HG03103 (cell line): ENCODE measurements around the gene RGS19.
"Not testable (repeated sequence)": the region's sequence is repeated elsewhere in the genome, so short reads cannot be mapped to it uniquely, and the experiment has no call there.

Experiments
- ATAC-seq: cut with Tn5 transposase; IDR thresholded peaks from one replicate; pipeline ENCODE4 v1.9.1; 2021; ENCODE audit warnings: low read depth; ENCODE audit not compliant: unreplicated experiment

RGS19 gene

GRCh38 chr20:64079273-64080012 lies at the start of gene RGS19:
RGS19 (minus strand) TSS chr20:64079518; CDS start chr20:64076886, 2,632 bp downstream.
- peak; percentile 33 for ATAC-seq

- ATAC-seq = not testable (repeated sequence)
Observed at GRCh38 chr20:64123517-64123916, 44.2 kb upstream of the RGS19 start.

- not testable (repeated sequence) for ATAC-seq
Observed at GRCh38 chr20:64122927-64123326, 43.6 kb upstream of the RGS19 start.

GRCh38 chr20:64121586-64121985 lies 42.3 kb upstream of the RGS19 start:
- ATAC-seq = no peak

GRCh38 chr20:64119681-64120341 lies 40.5 kb upstream of the RGS19 start:
- ATAC-seq = no peak

- ATAC-seq = no peak
Observed at GRCh38 chr20:64119301-64119680, 40.0 kb upstream of the RGS19 start.

- not testable (repeated sequence) for ATAC-seq
Observed at GRCh38 chr20:64117432-64117777, 38.1 kb upstream of the RGS19 start.

- ATAC-seq = no peak
Observed at GRCh38 chr20:64116541-64117431, 37.5 kb upstream of the RGS19 start.

GRCh38 chr20:64116016-64116415 lies 36.7 kb upstream of the RGS19 start:
- no peak for ATAC-seq

GRCh38 chr20:64115171-64115911 lies 36.0 kb upstream of the RGS19 start:
- no peak for ATAC-seq

GRCh38 chr20:64114356-64114971 lies 35.1 kb upstream of the RGS19 start:
- ATAC-seq = no peak

- no peak for ATAC-seq
Observed at GRCh38 chr20:64113796-64114355, 34.6 kb upstream of the RGS19 start.

GRCh38 chr20:64113444-64113775 lies 34.1 kb upstream of the RGS19 start:
- ATAC-seq = no peak

GRCh38 chr20:64112691-64113443 lies 33.5 kb upstream of the RGS19 start:
- ATAC-seq = no peak

- no peak for ATAC-seq
Observed at GRCh38 chr20:64111841-64112641, 32.7 kb upstream of the RGS19 start.

GRCh38 chr20:64110411-64111068 lies 31.2 kb upstream of the RGS19 start:
- ATAC-seq = no peak

GRCh38 chr20:64109831-64110391 lies 30.6 kb upstream of the RGS19 start:
- ATAC-seq = no peak
